NCI-H187 (cell line): Measurements from ENCODE around the gene EMC9.

Source experiments
- DNase-seq, 2 experiments: peaks; one replicate each; lab custom pipeline; 2025; lab: John Stamatoyannopoulos, UW

Gene EMC9

DNA sequence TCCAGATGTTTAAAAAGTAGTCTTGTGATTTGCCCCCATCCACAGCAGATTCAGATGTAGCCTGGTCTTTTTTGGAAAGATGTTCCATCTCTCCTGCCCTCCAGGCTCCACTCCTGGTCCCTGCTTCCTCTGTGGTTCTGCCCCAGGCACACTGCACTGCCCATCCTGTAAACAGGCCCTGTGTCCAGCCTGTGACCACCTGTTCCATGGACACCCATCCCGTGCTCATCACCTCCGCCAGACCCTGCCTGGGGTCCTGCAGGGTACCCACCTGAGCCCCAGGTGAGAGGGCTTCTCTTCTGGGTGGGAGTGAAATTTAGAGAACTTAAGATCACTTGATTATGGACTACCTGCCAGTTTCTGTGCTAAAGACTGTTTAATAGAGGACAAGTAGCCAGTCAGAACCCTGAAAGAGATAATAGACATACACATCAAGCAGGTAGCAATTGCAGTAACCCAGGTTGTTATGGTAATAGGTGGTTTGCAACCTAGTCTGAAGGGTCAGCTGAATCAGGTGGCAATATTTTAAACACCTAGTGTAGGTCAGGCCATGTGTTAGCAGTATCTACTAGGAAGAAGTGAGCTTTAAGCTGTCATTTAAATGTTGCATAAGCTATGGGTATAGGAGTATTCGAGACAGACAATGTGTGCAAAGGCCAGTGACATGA, 8.0 kb upstream of the EMC9 start:
- no peak for DNase-seq

DNA sequence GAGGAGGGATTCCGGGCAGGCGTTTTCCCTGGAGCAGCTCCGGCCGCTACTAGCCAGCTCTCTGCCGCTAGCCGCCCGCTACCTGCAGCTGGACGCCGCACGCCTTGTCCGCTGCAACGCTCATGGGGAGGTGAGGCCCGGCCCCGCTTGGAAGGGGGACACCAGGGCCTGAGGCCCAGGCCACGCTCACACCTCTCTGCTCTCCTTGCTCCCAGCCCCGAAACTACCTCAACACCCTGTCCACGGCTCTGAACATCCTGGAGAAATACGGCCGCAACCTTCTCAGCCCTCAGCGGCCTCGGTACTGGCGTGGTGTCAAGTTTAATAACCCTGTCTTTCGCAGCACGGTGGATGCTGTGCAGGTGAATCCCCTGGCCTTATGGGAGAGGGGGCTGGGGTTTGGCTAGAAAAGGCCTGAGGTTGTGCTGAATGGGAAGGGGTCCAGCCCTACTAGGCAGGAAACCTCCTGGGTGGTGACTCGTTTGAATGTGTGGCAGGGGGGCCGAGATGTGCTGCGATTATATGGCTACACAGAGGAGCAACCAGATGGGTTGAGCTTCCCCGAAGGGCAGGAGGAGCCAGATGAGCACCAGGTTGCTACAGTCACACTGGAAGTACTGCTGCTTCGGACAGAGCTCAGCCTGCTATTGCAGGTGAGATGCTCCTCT, 6.5 kb upstream of the EMC9 start:
- no peak for DNase-seq

DNA sequence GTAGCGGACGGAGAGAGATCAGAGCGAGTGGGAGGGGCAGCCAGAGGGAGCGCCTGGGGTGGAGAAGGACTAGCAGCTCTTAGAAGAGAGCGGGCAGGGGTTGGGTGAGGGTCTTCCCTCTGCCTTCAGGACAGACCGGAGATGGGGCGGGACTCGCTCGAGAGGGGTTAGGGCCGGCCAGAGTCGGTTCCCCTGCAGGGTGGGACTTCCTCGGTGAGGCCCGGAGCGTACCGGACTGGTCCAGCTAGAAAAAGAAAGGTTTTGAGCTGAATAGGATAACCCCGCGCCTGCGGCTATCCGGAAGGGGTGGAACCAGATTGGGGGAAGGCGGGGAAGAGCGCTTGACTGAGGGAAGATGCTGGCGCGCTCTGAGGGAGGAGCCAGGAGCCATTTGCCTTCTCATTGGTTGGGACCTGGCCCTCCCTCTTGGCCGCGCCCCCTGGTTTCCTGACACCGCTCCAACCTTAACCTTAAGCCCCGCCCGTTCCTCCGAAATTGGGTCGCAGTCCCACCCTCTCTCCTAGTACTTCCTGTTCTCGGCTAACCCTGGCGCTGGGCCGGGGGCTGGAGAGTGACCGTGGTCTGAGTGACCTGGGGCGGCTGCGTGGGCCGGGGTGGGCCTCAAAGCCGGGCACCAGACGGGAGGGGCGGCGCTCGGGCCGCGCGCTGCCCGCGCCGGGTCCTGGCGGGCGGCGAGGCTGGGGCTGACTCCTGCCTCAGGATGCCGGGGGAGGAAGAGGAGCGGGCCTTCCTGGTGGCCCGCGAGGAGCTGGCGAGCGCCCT, 5.8 kb upstream of the EMC9 start, which contains the start of gene RNF31:
Gene RNF31 (plus strand): TSS at position 521 of the 783 bp plus-strand sequence. CDS start 201 bp downstream, at position 722.
- peak; percentile 96 to 98 for DNase-seq

DNA sequence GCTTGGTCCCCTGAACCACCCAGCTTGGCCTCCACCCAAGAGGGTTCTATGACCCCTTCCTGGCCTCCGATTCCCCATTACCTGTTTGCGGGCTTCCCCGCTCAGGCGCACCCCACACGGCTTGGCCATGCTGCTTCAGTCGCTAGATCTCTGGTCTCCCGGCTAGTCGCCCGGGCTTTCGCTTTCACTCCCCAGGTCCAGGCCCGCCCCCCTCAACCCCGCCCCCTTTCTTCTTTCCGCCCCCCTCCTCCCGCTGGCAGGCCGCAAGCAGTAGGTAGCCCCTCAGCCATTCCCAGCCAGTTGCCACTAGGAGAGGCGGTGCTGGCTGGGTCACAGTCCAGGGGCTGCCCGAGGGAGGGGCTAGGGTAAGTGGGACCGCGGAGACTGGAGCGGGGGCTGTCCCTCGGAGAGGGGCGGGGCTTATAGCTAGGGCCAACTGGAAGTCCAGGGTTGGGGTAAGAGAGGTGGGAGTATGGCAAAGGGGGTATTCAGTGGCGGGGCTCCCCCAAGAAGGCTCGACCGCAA, 5.1 kb upstream of the EMC9 start, which contains the start of gene PSME2:
Gene PSME2 (minus strand): TSS at position 158 of the 525 bp plus-strand sequence. CDS start 29 bp downstream, at position 129.
- peak; percentile 92 to 97 for DNase-seq

DNA sequence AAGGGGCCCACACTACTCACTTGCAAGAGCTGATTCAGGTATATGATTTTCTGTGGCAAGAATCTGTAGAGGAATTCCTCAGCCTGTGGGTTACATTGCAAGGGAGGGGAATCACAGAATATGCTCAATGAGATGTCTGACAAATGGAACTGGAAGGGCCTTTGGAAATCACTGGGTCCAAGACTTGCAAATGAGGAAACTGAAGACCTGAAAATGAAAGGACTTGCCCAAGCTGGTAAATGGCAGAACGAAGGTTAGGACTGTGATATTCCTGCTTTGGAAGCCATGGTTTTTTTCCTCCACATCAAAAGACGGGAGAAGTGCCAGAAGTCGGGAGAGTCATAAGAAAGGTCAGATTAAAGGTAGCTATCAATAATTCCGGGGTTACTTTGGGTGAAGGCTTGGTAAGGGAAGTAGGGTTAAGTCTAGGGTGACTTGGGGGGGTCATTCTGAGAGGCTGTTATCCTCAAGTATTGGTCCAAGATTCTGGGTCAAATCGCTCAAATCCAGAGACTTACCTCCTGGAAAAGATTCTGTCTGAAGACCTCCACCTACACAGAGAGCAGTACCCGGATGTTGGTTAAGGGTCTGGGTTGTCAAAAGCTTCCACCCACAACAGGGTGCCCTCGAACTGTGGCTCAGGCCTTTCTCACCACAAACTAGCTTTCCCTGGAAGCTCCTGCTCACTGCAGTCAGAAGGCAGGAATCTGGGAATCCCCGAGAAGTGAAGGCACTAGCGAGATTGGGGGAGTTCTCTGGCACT, 4.5 kb upstream of the EMC9 start:
- peak in 1 of 2 experiments; percentile 87 for DNase-seq

DNA sequence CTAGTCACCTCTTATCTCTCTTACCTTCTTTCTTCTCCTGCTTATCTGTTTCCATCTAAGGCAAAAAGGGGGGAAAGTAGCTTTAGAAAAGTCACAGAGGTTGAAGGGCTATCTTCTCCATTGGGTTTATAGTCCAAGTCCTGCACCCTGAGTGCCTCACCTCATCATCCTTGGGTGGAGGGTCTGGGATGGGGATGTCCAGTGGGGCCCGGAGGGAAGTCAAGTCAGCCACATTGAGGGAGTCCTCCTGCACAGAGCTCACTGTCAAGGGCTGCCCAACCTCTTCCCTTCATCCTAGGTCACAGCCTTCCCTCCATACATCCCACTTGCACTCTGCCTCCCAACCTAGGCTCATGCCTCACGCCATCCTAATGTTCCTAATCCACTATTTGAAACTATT, 3.8 kb upstream of the EMC9 start:
- DNase-seq = no peak

DNA sequence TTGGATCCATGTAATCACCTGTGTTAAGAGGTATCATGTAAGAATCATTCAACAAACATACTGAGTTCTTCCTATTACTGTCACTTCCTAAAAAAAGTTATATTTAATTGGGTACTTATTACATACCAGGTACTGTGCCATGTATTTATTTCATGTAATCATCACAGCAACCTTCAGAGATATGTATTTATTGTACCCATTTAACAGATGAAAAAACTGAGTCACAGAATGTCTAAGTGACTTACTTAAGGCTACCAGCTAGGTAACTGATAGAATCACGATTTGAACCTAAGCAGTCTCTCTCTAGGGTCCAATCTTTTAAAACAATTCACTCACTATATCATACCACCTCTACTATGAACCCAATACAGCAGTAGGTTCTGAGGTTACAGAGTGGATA, 3.1 kb upstream of the EMC9 start:
- DNase-seq = no peak

DNA sequence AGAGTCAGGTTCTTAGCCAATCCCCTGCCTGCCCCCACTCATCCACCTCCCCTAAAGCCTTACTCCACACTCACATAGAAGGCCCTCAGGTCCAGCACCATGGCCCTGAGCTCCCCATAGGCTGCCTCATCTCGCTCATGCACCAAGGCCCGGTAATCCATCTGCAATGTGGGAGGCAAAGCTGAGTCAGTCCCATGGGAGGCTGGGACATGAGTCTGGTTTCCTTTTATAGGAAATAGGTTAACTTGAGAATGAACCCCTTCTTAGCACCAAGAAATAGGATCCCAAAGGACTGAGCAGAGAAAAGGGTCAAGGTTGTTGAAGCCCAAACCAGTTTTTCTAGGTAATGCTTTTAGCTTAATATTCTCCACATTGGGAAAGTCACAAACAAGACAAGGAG, 2.1 kb upstream of the EMC9 start:
- DNase-seq = no peak

DNA sequence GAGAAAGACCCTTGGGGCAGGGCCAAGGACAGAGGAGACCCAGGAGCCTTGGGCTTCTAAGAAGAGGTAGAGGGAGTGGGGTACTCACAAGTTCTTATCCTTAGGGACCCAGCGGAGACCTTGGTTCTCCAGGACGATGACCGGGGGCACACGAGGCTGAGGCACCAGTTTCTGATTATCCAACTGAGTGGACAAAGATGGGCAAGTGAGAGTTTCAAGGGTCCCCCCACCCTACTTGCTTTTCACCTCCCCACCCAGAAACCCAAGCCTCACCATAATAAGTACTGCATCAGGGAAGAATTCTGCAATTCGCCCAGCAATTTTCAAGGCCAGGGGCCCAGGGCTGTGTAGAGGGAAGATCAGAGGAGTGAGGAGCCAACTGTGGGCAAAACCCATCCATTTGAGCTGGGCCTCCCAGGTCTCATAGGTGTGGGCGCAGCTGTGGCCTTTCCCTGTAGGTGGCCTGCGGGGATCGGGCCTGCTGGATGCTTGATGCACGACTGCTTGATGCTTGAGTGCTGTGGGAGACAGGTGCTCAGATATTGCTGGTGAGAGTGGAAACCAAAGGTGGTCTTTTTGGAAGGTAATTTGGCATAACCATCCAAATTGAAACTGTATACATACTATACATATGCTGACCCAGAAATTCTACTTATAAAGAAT, 2.0 kb downstream of the EMC9 start:
- no peak for DNase-seq

DNA sequence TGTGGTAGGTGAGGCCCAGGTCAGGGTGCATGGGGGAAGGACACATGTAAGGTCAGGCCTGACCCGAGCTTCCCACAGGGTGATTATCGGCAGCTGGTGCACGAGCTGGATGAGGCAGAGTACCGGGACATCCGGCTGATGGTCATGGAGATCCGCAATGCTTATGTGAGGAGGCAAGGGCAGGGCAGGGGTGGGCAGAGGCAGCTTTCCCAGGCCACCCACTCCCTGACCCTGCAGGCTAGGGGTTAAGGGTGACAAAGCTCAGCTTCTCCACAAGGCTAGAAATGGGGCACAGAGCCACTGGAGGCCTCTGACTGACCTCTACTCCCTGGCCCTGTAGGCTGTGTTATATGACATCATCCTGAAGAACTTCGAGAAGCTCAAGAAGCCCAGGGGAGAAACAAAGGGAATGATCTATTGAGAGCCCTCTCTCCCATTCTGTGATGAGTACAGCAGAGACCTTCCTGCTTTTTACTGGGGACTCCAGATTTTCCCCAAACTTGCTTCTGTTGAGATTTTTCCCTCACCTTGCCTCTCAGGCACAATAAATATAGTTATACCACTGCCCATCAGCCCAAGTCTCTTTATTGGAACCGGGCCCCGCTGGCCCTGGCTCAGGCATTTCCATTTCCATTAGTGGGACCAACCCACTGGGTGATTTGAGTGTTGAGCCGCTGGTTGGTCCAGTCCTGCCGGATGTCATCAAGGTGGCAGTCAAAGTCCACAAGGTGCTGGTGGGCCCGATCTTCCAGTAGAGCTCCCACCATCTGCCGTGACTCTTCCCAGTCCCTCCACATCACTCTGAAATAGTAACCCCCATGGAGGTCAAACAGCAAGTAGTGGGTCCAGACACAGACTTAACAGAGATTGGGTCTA, 2.8 kb downstream of the EMC9 start:
- no peak for DNase-seq

DNA sequence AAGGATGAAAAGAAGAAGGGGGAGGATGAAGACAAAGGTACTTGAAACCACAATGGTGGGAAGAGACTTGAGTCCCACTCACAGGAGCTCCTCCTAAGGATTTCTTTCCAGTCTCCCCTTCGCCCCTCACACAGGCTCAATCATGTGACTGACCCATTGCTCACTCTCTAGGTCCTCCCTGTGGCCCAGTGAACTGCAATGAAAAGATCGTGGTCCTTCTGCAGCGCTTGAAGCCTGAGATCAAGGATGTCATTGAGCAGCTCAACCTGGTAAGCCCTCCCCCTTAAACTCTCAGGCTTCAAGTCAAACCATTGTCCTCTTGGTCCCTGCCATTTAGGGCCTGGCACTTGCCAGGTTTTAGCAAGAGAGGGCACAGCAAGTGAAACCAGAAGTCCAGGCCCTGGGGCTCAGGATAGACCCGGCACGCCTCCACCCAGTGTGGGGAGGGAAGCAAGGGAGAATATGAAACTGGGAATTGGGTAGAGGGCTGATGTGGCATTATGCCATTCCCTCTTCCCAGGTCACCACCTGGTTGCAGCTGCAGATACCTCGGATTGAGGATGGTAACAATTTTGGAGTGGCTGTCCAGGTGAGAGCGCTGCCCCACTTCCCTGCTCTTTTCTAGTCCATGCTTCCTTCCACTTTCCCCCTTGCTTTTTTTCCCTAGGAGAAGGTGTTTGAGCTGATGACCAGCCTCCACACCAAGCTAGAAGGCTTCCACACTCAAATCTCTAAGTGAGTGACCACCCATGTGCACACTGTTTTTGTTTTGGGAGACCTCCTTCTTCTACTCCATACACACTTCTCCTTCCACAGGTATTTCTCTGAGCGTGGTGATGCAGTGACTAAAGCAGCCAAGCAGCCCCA, 3.6 kb downstream of the EMC9 start:
- DNase-seq = no peak

DNA sequence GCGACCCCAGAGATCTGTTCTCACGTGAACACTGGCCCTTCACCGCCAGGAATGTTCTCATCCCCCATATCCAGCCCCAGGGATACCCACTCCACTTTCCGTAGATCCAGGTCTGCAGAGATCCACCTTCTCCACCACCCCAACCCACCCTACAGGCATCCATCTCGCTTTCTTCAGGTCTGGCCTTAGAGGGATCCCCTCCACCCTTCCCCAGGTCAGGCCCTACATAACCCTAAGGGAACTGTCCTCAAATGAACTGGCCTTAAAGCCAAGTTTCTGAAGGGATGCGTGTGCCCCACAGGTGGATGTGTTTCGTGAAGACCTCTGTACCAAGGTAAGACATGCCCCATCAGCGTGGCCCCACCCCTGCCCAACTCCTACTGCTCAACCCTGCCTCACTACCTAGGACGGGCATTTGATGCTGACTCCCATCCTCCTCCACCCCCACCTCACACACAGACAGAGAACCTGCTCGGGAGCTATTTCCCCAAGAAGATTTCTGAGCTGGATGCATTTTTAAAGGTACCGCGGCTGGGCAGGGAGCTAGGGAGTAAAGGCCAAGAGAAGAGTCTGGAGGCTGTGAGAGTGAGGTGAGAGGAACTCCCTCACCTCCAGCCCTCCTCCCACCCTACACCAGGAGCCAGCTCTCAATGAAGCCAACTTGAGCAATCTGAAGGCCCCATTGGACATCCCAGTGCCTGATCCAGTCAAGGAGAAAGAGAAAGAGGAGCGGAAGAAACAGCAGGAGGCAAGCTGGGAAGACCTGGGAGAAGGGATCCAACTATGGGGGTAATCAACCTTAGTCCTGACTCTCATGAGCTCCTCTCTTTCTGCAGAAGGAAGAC, 4.5 kb downstream of the EMC9 start:
- no peak for DNase-seq

DNA sequence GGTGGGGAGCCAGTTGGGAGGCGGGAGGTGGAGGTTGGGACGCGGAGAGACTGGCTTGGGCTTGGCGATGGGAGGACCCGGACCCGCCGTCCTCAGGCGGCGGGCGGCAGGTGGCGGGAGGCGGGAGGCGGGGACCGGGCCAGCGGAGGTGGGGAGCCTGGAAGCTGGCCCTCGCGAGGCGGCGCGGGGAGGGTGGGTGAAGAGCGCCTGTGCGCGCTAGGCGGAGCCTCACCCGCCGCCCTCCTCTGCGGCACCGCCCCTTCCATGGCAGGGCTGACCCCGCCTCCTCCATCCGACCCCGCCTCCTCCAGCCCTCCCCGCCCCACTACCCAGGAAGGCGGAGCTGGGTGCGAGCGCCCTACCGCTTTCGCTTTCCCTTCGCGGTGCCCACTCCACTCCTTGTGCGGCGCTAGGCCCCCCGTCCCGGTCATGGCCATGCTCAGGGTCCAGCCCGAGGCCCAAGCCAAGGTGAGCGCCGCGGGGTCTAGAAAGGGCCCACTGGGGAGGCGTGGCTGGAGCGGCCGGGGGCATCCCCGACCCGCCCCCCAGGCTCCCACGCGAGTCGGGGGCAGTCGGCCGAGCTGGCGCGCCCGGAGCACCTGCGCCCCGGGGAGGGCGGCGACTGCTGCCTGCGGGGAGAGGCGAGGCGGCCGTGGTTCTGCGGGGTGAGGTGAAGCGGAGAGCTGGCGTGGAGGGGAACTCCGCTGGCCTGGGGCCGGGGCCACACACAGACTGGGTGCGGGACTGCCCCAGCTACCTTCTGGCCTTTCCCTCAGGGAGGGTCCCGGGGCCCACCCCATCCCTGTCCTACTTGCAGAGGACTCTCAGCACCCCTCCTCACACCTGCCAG, 5.3 kb downstream of the EMC9 start, which contains the start of gene PSME1:
Gene PSME1 (plus strand): TSS at position 361 of the 850 bp plus-strand sequence. CDS start 69 bp downstream, at position 430.
- DNase-seq = peak; percentile 91 to 95

DNA sequence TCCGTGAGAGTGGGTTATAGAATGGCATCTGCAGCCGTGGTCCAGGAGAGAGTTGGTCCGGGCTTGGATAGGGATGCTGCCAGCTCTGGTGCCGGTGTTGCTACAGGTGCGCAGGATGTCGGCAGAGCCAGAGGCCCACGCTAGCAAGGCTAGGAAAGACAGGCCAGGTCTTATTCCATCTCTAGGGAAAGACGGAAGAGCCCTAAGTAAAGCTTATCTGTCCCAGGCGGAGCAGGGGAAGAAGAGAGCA, 5.9 kb downstream of the EMC9 start:
- DNase-seq = no peak

DNA sequence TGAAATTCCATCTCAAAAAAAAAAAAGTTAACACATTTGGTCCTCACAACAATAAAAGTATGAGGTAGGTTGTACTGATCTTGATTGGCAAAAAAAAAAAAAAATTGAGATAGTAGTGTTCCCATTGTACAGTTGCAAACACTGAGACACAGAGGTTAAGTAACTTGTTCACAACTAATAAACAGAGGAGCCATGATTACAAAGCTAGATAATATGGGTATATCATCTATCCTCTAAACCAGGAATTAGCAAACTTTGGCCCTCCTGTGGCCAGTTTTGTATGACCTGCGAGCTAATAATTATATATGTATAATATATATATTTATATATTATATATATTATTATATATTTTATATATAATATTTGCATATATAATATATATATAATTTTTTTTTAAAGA, 7.7 kb downstream of the EMC9 start:
- no peak for DNase-seq

DNA sequence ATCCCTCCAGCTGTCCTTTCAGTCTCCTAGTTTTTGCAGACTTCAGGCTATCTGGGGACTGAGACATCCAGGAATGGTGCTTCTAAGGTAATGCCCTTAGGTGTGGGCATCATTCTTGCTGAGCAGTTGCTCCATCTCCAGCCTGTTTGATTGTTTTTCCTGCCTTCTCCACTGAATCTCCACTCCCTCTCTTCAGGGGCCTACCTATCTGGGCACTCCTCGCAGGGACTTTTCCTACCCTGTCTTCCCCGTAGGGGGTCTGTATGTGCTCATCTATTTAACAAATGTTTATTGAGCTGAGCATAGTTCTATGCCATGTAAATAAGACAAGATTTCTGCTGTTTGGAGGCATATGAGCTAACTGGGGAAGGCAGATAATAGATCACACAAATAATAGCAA, 8.4 kb downstream of the EMC9 start:
- DNase-seq = no peak

DNA sequence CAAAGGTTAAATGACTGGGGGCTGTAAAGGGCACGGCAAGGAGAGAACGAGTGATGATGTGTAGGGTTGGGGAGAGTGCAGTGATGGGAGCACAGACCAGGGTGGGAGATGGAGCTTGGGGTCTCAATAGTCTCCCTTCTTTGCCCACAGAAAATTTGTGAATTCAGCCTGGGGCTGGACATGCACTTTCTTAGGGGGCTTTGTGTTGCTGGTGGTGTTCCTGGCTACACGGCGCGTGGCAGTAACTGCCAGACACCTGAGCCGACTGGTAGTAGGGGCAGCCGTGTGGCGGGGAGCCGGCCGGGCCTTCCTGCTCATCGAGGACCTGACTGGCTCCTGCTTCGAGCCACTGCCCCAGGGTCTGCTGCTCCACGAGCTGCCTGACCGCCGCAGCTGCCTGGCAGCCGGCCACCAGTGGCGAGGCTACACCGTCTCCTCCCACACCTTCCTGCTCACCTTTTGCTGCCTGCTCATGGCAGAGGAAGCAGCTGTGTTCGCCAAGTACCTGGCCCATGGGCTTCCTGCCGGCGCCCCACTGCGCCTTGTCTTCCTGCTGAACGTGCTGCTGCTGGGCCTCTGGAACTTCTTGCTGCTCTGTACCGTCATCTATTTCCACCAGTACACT, 9.2 kb downstream of the EMC9 start:
- DNase-seq = no peak
